SH-SY5Y (cell line): ENCODE results near the gene BAX.

Experiments
- GATA2 ChIP-seq: IDR thresholded peaks from 2 replicates; pipeline ENCODE4 v1.6.1; 2011; ENCODE audit warnings: mild to moderate bottlenecking, low read depth, low read length
- GATA3 ChIP-seq: IDR thresholded peaks from 2 replicates; pipeline ENCODE4 v1.6.1; 2011; ENCODE audit warnings: low read depth, mild to moderate bottlenecking, low read length, moderate library complexity

DNA sequence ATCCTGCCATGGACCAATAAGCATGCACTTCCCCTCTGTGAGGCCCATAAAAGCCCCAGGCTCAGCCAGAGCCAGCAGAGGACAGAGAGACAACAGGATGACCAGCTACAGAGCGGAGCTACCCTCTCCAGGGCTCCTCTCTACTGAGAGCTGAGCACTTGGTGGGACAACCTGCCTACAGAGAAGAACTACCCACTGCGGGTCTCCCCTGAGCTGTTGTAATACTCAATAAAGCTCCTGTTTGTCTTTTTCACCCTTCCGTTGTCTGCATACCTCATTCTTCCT is 7.5 kb upstream of the BAX start:
- TF ChIP-seq GATA2 (no peak), GATA3 (no peak)
